Measurements from ENCODE around the gene MTHFD1L.

DNA sequence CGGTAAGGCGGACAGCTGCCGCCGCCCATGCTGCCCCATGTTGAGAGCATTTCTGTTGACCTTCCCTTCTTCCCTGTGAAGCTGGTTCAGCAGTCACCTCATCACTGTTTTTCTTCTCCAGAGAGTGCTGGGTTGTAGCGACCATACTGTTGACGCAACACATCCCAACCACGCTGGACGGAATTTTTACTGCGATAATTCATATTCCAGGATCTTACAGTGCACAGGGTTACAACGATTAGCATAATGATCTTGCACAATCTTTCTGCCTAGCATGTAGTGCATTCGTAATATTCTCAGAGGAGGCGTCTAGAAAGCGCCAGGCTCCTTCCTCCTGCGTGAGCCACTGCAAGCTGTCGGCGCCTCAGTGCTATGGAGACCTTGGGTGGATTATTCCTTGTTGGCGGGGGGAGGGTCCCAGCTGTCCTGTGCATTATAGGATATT lies 137.0 kb downstream of the MTHFD1L start:
- TF ChIP-seq POLR2A (IDR thresholded peaks at IDR 0.05) (no peak), CTCF (IDR thresholded peaks at IDR 0.05) (no peak)
